Measurements from ENCODE around the gene PLIN4.

GRCh38 chr19:4525563-4526002 is 7.3 kb upstream of the PLIN4 start:
- TF ChIP-seq EZH2 (IDR thresholded peaks at IDR 0.05) (no peak), POLR2AphosphoS5 (IDR thresholded peaks at IDR 0.05; ENCODE audit: borderline replicate concordance, low read depth, low read length) (no peak), FOXP2 (optimal IDR thresholded peaks at IDR 0.05; ENCODE audit: control extremely low read depth, extremely low read length, insufficient read depth) (no peak)

Data from SK-N-MC (cell line).